Heart left ventricle (tissue), 16 donors: Measurements from ENCODE around the gene MTCH1. TPM values are rescaled to one million over a fixed set of nuclear protein-coding genes. Genes with fewer than 3 reads are reported as not detected.
A peak's percentile ranks its signal among the peaks of the same experiment; 100 is the strongest.

Source experiments
- ATAC-seq, 4 donors: fragments of 200-7000 bp; cut with Tn5 transposase; one replicate each; pipeline ENCODE4 v1.9.1; 2020 to 2022; ENCODE audit warnings: moderate library complexity in 4 of 4, mild to moderate bottlenecking in 3 of 4, moderate number of reproducible peaks in 1 of 4
- DNase-seq, 5 donors: peaks; one replicate each; pipeline ENCODE4 v3.0.0-alpha.2; 2020
- H3K27ac ChIP-seq, 12 donors: fragments of 200-600 bp; sonication (generic) in 4 of 12; one replicate each; pipeline versions ENCODE4 v1.5.0 to v1.8.0; 2016 to 2022; ENCODE audit warnings: mild to moderate bottlenecking in 2 of 12
- H3K27me3 ChIP-seq, 9 donors: fragments of 200-600 bp; sonication (generic) in 2 of 9; one replicate each; pipeline versions ENCODE4 v1.5.1 to v1.8.0; 2016 to 2022; ENCODE audit warnings: mild to moderate bottlenecking in 3 of 9
- H3K36me3 ChIP-seq, 9 donors: fragments of 200-600 bp; sonication (generic) in 2 of 9; one replicate each; pipeline versions ENCODE4 v1.5.0 to v1.8.0; 2018 to 2022; ENCODE audit warnings: mild to moderate bottlenecking in 2 of 9
- H3K4me1 ChIP-seq, 12 donors: fragments of 200-600 bp; sonication (generic) in 4 of 12; one replicate each; pipeline versions ENCODE4 v1.5.0 to v1.8.0; 2016 to 2022; ENCODE audit warnings: mild to moderate bottlenecking in 3 of 12
- H3K4me3 ChIP-seq, 12 donors: fragments of 200-600 bp; sonication (generic) in 4 of 12; one replicate each; pipeline versions ENCODE4 v1.5.0 to v1.8.0; 2017 to 2022; ENCODE audit warnings: mild to moderate bottlenecking in 9 of 12, moderate library complexity in 4 of 12
- H3K9me3 ChIP-seq, 12 donors: fragments of 200-600 bp; sonication (generic) in 4 of 12; one replicate each; pipeline versions ENCODE4 v1.5.0 to v1.8.0; 2016 to 2022; ENCODE audit warnings: mild to moderate bottlenecking in 1 of 12
- POLR2A ChIP-seq, 2 donors: fragments of 450-650 bp; IDR thresholded peaks; one replicate each; pipeline ENCODE4 v1.6.1; 2017; ENCODE audit warnings: antibody characterized with exemption in 2 of 2, mild to moderate bottlenecking in 2 of 2, moderate library complexity in 2 of 2
- WGBS, 4 donors: extraction: QIAGEN DNeasy Blood & Tissue Kit in 2 of 4; methylation state at CpG; one replicate each; pipeline versions ENCODE4 v1.1.5 to v1.1.7; 2013 to 2018; 5-methylcytosine and 5-hydroxymethylcytosine counted together
- intact Hi-C, 10 donors: fragments of 100-400 bp; cut with DNase I; formaldehyde crosslinking; loops; one replicate each; pipeline versions ENCODE4 v1.11.1 to v1.14.2; 2022
- polyA plus RNA-seq, 2 donors: library from polyadenylated mRNA; stranded (reverse); fragments of 200-250 nt; gene quantifications; one replicate each; pipeline ENCODE4 v1.2.3, GENCODE V29; 2013
- total RNA-seq, 9 donors: library from RNA; depleted of rRNA in 2 of 9; stranded (reverse); fragments of >200 nt in 2 of 9; fragmentation: NEBNext Ultra II Directional in 3 of 9; extraction: Animal tissue kit (Norgen Biotek cat#: 25700) in 3 of 9; gene quantifications; one replicate each; pipeline versions ENCODE4 v1.1.0 to v1.2.4, GENCODE V29; 2016 to 2023
- TF ChIP-seq, protein P1 (sequence below), 12 donors: fragments of 200-600 bp; sonication (generic) in 4 of 12; IDR thresholded peaks; one replicate each; pipeline versions ENCODE4 v1.5.0 to v1.8.0; 2018 to 2022; ENCODE audit warnings: antibody characterized with exemption in 12 of 12, mild to moderate bottlenecking in 5 of 12
- donor health status: ischemic (EF 13 %, LVEDD 7.1; RV severe dilation, severe dysfunction).
- donor health status: healthy with polysubstance abuse.
- donor health status: DM: no; HTN: yes; CAD: no.
- donor health status: DM: no; HTN: no; CAD: no.
- donor health status: ischemic (EF 25% LVEDD 6.9; RV normal size, moderate dysfunction).
- donor health status: ischemic (EF 25% LVEDD 5.7; RV mildly dilated, moderate dysfunction).
- donor health status: healthy.
- donor health status: DM: yes; HTN: yes; CAD: no.
- donor health status: ischemic (EF 35%, LVEDD 5.7; RV mildly dilated, moderate dysfunction).
- donor health status: nonischemic (EF 11% LVEDD 7.7; RV severe dilation, severe dysfunction).
- donor health status: DM: yes; HTN: yes; CAD: no.
- donor health status: PGD.
- donor health status: ischemic (EF 29% LVEDD 5.4; RV normal size, mild dysfunction).
- donor health status: nonischemic (EF 23%, LVEDD 6.1; RV moderate dilation, normal function).

The MTCH1 gene
- total and polyA plus RNA-seq, 11 donors: 104 to 367 (median 193) TPM

DNA sequence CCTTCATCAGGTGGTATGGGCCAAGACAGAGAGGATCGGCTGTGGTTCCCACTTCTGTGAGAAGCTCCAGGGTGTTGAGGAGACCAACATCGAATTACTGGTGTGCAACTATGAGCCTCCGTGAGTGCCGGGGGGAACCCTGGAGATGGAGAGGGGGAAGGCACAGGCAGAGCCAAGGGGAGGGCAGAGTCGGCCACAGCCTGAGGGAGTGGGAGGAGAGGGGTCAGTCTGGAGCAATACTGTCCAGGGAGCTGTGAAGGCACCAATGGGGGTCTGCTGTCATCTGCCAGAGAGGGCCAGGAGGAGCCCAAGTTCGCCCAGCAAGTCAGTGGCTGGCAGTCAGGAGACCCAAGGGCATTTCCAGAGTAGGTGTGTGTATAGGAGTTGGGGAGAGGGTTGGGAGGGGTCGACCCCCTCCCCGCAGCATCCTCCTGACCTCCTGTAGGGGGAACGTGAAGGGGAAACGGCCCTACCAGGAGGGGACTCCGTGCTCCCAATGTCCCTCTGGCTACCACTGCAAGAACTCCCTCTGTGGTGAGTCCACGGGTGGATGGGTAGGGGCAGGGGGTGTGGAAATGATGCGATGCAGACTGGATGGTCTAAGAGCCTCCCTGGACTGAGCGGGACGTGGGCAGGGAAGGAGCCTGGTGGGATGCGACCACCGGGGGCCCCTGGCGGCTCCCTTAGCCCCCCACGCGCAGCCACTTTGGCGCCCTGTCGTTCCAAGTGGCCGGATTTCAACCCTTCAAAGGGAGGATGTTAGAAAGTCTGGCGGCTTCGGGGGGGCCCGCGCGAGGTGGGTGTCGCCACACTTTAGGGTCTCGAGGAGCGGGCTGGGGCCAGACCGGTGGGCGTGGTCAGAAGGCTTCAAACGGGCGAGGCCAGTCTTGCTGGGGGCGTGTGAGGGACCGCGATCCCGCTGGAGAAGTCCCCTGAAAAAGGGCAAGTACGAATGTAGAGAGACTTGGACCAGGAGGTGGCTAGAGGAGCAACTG is 24.3 kb downstream of the MTCH1 start:
- H3K27ac ChIP-seq: peak overlapping the region in 11 of 12 donors; percentile 2 to 75 (median 57)
- H3K27me3 ChIP-seq: no peaks in the 10 kb centered on the region
- H3K4me1 ChIP-seq: peaks cover 0 to 48% (median 23%) of the 10 kb centered on the region in 12 donors
- H3K9me3 ChIP-seq: no peaks in the 10 kb centered on the region
- intact Hi-C loops: no loop called here
- TF ChIP-seq, protein P1, sequence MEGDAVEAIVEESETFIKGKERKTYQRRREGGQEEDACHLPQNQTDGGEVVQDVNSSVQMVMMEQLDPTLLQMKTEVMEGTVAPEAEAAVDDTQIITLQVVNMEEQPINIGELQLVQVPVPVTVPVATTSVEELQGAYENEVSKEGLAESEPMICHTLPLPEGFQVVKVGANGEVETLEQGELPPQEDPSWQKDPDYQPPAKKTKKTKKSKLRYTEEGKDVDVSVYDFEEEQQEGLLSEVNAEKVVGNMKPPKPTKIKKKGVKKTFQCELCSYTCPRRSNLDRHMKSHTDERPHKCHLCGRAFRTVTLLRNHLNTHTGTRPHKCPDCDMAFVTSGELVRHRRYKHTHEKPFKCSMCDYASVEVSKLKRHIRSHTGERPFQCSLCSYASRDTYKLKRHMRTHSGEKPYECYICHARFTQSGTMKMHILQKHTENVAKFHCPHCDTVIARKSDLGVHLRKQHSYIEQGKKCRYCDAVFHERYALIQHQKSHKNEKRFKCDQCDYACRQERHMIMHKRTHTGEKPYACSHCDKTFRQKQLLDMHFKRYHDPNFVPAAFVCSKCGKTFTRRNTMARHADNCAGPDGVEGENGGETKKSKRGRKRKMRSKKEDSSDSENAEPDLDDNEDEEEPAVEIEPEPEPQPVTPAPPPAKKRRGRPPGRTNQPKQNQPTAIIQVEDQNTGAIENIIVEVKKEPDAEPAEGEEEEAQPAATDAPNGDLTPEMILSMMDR (IDR thresholded peaks at IDR 0.05): no peak
- no peak for TF ChIP-seq POLR2A (IDR thresholded peaks at IDR 0.05)
- ATAC-seq (no peak), DNase-seq (peak in 1 of 5 donors; percentile 21)
- peaks cover 0 to 9% (median 2%) of the 10 kb centered on the region in 9 donors for H3K36me3 ChIP-seq
- 73 to 79% (median 76%) methylated on average over 39 to 40 of the region's 40 CpGs for WGBS, 4 donors
- H3K4me3 ChIP-seq: no peak overlapping the region

DNA sequence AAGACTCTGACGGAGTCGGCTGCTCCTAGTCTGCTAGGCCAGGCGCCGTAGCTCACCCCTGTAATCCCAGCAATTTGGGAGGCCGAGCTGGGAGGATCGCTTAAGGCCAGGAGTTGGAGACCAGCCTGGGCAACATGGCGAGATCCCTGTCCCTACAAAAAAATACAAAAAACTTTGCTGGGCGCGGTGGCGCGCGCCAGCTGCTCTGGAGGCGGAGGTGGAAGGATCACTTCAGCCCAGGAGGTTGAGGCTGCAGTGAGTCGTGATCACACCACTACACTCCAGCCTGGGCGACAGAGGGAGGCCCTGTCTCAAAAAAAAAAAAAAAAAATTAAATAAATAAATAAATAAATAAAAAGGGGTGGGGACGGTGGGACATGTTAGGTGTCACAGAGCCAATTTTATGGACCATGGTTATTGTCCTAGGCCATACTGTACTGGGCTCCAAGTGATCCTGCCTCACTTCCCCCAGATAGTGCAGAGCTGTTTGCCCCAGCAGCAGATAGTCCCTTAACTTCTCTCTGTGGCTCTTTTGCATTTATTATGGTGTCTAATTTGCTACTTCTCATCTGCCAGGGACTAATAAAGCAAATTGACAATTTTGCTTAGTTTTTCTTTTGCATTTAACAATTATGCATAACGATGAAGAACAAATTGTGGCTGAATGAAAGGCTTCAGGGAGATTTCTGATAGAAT is 26.3 kb downstream of the MTCH1 start:
- intact Hi-C loops: no loop called here
- H3K27me3 ChIP-seq: no peaks in the 10 kb centered on the region
- no peaks in the 10 kb centered on the region for H3K9me3 ChIP-seq
- DNase-seq (no peak), ATAC-seq (no peak)
- H3K4me3 ChIP-seq: no peak overlapping the region
- peaks cover 4 to 49% (median 24%) of the 10 kb centered on the region in 12 donors for H3K4me1 ChIP-seq
- TF ChIP-seq POLR2A (IDR thresholded peaks at IDR 0.05): no peak
- TF ChIP-seq, protein P1 (IDR thresholded peaks at IDR 0.05): no peak
- WGBS, 4 donors: 89 to 94% (median 90%) methylated on average over 17 of the region's 17 CpGs
- peak overlapping the region in 9 of 12 donors; percentile 13 to 71 (median 46) for H3K27ac ChIP-seq
- H3K36me3 ChIP-seq: no peaks in the 10 kb centered on the region

DNA sequence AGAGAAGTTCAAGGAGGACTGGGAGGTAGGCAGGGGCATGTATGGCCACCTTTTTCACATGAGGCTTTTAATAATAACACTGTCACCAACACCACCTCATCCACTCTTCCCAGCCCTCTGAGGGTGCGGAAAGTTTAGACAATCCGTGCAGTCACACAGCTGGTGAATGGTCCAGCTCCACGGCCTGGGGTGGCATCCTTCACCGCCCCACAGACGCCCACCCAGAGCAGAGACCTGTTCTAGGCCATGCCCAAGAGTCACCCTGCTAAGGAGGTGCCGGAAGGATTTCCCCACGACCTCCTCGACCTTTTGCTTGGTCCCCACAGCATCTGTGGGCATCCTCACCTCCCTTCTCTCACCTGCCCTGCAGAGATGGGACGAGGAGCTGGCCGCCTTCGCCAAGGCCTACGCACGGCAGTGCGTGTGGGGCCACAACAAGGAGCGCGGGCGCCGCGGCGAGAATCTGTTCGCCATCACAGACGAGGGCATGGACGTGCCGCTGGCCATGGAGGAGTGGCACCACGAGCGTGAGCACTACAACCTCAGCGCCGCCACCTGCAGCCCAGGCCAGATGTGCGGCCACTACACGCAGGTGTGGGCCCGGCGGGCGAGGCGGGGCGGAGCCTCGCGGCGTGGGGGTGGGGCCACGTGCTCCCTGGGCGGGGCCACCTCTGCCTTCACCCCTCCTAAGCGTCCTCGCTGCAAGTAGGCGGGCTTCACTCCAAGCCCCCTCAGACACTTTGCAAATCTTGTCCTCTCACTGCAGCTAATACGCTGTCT is 27.0 kb downstream of the MTCH1 start:
- peaks cover under 1 to 45% (median 18%) of the 10 kb centered on the region in 12 donors for H3K4me1 ChIP-seq
- H3K27me3 ChIP-seq: no peaks in the 10 kb centered on the region
- H3K36me3 ChIP-seq: no peaks in the 10 kb centered on the region
- H3K9me3 ChIP-seq: no peaks in the 10 kb centered on the region
- peak in 1 of 5 donors; percentile 21 for DNase-seq
- WGBS, 4 donors: 84 to 97% (median 88%) methylated on average over 39 to 44 of the region's 44 CpGs
- H3K27ac ChIP-seq: peak overlapping the region in 2 of 12 donors; percentile 32 to 51
- ATAC-seq: no peak
- TF ChIP-seq, protein P1 (IDR thresholded peaks at IDR 0.05): no peak
- TF ChIP-seq POLR2A (IDR thresholded peaks at IDR 0.05): no peak
- H3K4me3 ChIP-seq: no peak overlapping the region
- intact Hi-C loops: no loop called here
